HCT116 (cell line): Measurements from ENCODE around the gene CUBN. TPM values are rescaled to one million over a fixed set of nuclear protein-coding genes. Genes with fewer than 3 reads are reported as not detected.

Experiments used
- ATAC-seq: fragments of 200-7000 bp; cut with Tn5 transposase; 2 replicates; pipeline ENCODE4 v1.9.1; 2020; ENCODE audit warnings: mild to moderate bottlenecking, moderate library complexity
- BruUV-seq: library from RNA; stranded (reverse); fragments of 400-500 nt; replicated peaks from 2 replicates; lab custom pipeline; 2021; lab: Mats Ljungman, UMichigan
- CTCF ChIA-PET: fragments of 300-600 bp; sonication (Branson Sonifier 250); formaldehyde crosslinking; loops from one replicate; lab custom pipeline; 2021; ENCODE audit warnings: antibody characterized with exemption; lab: Charles Lee
- POLR2A ChIA-PET: fragments of 300-600, 350-600 bp; sonication (Branson Sonifier 250); formaldehyde crosslinking; loops from one replicate; lab custom pipeline; 2021; ENCODE audit warnings: antibody characterized with exemption; lab: Charles Lee
- RAD21 ChIA-PET, 2 experiments: fragments of 300-600 bp; sonication (Branson Sonifier 250); formaldehyde crosslinking; loops; one replicate each; lab custom pipeline; 2023; ENCODE audit warnings: low total read pairs in 2 of 2; ENCODE audit not compliant: uncharacterized antibody in 2 of 2, unreplicated experiment in 2 of 2, low non-redundant PET in 1 of 2; lab: Charles Lee
- DNase-seq: peaks from one replicate; pipeline ENCODE4 v3.0.0-alpha.2; 2010; ENCODE audit warnings: low read depth, low spot score
- H2AFZ ChIP-seq: fragments of 200-600 bp; shearing (Covaris generic), sonication (generic); 2 replicates; pipeline ENCODE4 v1.6.1; 2017; ENCODE audit warnings: low read depth, mixed run types, mixed read lengths, antibody characterized with exemption, low read length; ENCODE audit not compliant: poor library complexity, severe bottlenecking
- H3K27ac ChIP-seq: 2 replicates; pipeline ENCODE4 v1.5.1; 2012; ENCODE audit warnings: low read depth, low read length
- H3K27me3 ChIP-seq: fragments of 200-600 bp; sonication (generic); 2 replicates; pipeline ENCODE4 v1.6.1; 2016; ENCODE audit warnings: mixed run types, low read length, mixed read lengths; ENCODE audit not compliant: insufficient read depth
- H3K36me3 ChIP-seq, 2 experiments: fragments of 200-500 bp in 1 of 2; fragments of 200-600 bp in 1 of 2; sonication (Bioruptor generic) in 1 of 2; sonication (generic) in 1 of 2; 2 replicates each; pipeline versions ENCODE4 v1.5.1 to v1.6.1; 2014 to 2016; ENCODE audit warnings: low read length in 2 of 2, inconsistent platforms in 1 of 2, mixed read lengths in 1 of 2, mixed run types in 1 of 2; ENCODE audit not compliant: insufficient read depth in 2 of 2, control insufficient read depth in 1 of 2
- H3K4me1 ChIP-seq, 2 experiments: fragments of 200-600 bp in 1 of 2; sonication (generic) in 1 of 2; 2 replicates each; pipeline versions ENCODE4 v1.5.1 to v1.6.1; 2012 to 2017; ENCODE audit warnings: low read length in 2 of 2, inconsistent platforms in 1 of 2, mild to moderate bottlenecking in 1 of 2, mixed read lengths in 1 of 2, mixed run types in 1 of 2, moderate library complexity in 1 of 2; ENCODE audit not compliant: insufficient read depth in 2 of 2, control insufficient read depth in 1 of 2
- H3K4me2 ChIP-seq: fragments of 200-600 bp; sonication (generic); 2 replicates; pipeline ENCODE4 v1.6.1; 2017; ENCODE audit warnings: mixed run types, low read length, mixed read lengths
- H3K4me3 ChIP-seq, 2 experiments: fragments of 200-600 bp in 1 of 2; sonication (generic) in 1 of 2; replicated peaks in 1 of 2; 2 replicates each; pipeline ENCODE4 v1.5.1; 2011 to 2016; ENCODE audit warnings: low read length in 2 of 2, control low read depth in 1 of 2, low read depth in 1 of 2, mild to moderate bottlenecking in 1 of 2, mixed read lengths in 1 of 2, mixed run types in 1 of 2
- H3K79me2 ChIP-seq: fragments of 200-600 bp; sonication (generic); 2 replicates; pipeline ENCODE4 v1.6.1; 2017; ENCODE audit warnings: mild to moderate bottlenecking, mixed run types, low read length, moderate library complexity, mixed read lengths; ENCODE audit not compliant: insufficient read depth
- H3K9ac ChIP-seq: fragments of 200-600 bp; sonication (generic); 2 replicates; pipeline ENCODE4 v1.6.1; 2016; ENCODE audit warnings: low read length, mixed read lengths
- H3K9me2 ChIP-seq: fragments of 200-600 bp; sonication (generic), shearing (Covaris generic); 2 replicates; pipeline ENCODE4 v1.6.1; 2017; ENCODE audit warnings: mixed run types, mild to moderate bottlenecking, moderate library complexity; ENCODE audit not compliant: insufficient read depth
- H3K9me3 ChIP-seq, 2 experiments: fragments of 200-500 bp in 1 of 2; fragments of 200-600 bp in 1 of 2; sonication (Bioruptor generic) in 1 of 2; sonication (generic) in 1 of 2; 2 replicates each; pipeline ENCODE4 v1.6.1; 2014 to 2017; ENCODE audit warnings: low read length in 2 of 2, mixed read lengths in 2 of 2, inconsistent platforms in 1 of 2, low read depth in 1 of 2, mild to moderate bottlenecking in 1 of 2, mixed run types in 1 of 2, moderate library complexity in 1 of 2; ENCODE audit not compliant: control insufficient read depth in 1 of 2, insufficient read depth in 1 of 2
- H4K20me1 ChIP-seq: fragments of 200-600 bp; sonication (generic), shearing (Covaris generic); 2 replicates; pipeline ENCODE4 v1.6.1; 2017; ENCODE audit warnings: mixed run types, mild to moderate bottlenecking, moderate library complexity; ENCODE audit not compliant: insufficient read depth
- FOSL1 ChIP-seq: IDR thresholded peaks from 2 replicates; pipeline ENCODE4 v1.6.1; 2012; ENCODE audit warnings: low read depth
- POLR2AphosphoS5 ChIP-seq: IDR thresholded peaks from 2 replicates; pipeline ENCODE4 v1.6.1; 2011; ENCODE audit warnings: mild to moderate bottlenecking, low read depth, low read length, moderate library complexity
- YY1 ChIP-seq: IDR thresholded peaks from 2 replicates; pipeline ENCODE4 v1.6.1; 2011; ENCODE audit warnings: low read length, low read depth, moderate library complexity, mild to moderate bottlenecking; ENCODE audit not compliant: insufficient replicate concordance; ENCODE audit errors: extremely low read depth
- intact Hi-C: fragments of 100-400 bp; cut with micrococcal nuclease; formaldehyde crosslinking; loops from 2 replicates; pipeline ENCODE4 v1.10.0; 2022
- total RNA-seq: library from RNA; stranded (reverse); gene quantifications from one replicate; pipeline ENCODE4 v1.2.1, GENCODE V29; 2021; ENCODE audit not compliant: unreplicated experiment
- TF ChIP-seq, protein P1 (sequence below): IDR thresholded peaks from 2 replicates; pipeline ENCODE4 v1.6.1; 2012; ENCODE audit warnings: low read depth

The CUBN gene
- total RNA-seq, 1 experiment from 2014 or later = 1.2 TPM

GRCh38 chr10:17028798-17029197, 100.8 kb downstream of the CUBN start:
- DNase-seq (no peak), ATAC-seq (no peak)
- CTCF ChIA-PET = no interaction called here
- Histone ChIP-seq H4K20me1 (no peaks in the 10 kb centered on the region), H3K4me3 (peak overlapping the region; percentile 11 to 47; a peak in 2 of 4 replicates), H3K4me2 (peak overlapping the region; percentile 70), H3K79me2 (no peaks in the 10 kb centered on the region), H3K27me3 (no peaks in the 10 kb centered on the region), H3K9ac (peak overlapping the region; percentile 5; the same call in 1 of the 2 replicates), H2AFZ (peak overlapping the region; percentile 83), H3K27ac (peak overlapping the region; percentile 56), H3K4me1 (peaks cover 23 to 39% of the 10 kb centered on the region in 2 experiments; a peak in 3 of 4 replicates), H3K9me2 (no peaks in the 10 kb centered on the region), H3K9me3 (no peaks in the 10 kb centered on the region), H3K36me3 (no peaks in the 10 kb centered on the region)
- BruUV-seq = no TSS peak
- RAD21 ChIA-PET = no interaction called here
- TF ChIP-seq POLR2AphosphoS5 = no peak
- TF ChIP-seq FOSL1 = no peak
- TF ChIP-seq YY1 = no peak
- TF ChIP-seq, protein P1, sequence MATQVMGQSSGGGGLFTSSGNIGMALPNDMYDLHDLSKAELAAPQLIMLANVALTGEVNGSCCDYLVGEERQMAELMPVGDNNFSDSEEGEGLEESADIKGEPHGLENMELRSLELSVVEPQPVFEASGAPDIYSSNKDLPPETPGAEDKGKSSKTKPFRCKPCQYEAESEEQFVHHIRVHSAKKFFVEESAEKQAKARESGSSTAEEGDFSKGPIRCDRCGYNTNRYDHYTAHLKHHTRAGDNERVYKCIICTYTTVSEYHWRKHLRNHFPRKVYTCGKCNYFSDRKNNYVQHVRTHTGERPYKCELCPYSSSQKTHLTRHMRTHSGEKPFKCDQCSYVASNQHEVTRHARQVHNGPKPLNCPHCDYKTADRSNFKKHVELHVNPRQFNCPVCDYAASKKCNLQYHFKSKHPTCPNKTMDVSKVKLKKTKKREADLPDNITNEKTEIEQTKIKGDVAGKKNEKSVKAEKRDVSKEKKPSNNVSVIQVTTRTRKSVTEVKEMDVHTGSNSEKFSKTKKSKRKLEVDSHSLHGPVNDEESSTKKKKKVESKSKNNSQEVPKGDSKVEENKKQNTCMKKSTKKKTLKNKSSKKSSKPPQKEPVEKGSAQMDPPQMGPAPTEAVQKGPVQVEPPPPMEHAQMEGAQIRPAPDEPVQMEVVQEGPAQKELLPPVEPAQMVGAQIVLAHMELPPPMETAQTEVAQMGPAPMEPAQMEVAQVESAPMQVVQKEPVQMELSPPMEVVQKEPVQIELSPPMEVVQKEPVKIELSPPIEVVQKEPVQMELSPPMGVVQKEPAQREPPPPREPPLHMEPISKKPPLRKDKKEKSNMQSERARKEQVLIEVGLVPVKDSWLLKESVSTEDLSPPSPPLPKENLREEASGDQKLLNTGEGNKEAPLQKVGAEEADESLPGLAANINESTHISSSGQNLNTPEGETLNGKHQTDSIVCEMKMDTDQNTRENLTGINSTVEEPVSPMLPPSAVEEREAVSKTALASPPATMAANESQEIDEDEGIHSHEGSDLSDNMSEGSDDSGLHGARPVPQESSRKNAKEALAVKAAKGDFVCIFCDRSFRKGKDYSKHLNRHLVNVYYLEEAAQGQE = no peak
- POLR2A ChIA-PET = no interaction called here
- intact Hi-C loops = no loop called here
